Activated naive CD4-positive, alpha-beta T cell treated with anti-CD3 and anti-CD28 coated beads, Interleukin-2, amount 50 U/mL, for 24 hours (primary cell): ENCODE results near the gene IL37.
"Not testable (repeated sequence)": the region's sequence is repeated elsewhere in the genome, so short reads cannot be mapped to it uniquely, and the experiment has no call there.

ENCODE experiments used
- H3K27ac Mint-ChIP-seq: one replicate; pipeline ENCODE4 v1.8.0; 2021; ENCODE audit warnings: mild to moderate bottlenecking, mixed read lengths
- H3K27me3 Mint-ChIP-seq: one replicate; pipeline ENCODE4 v1.8.0; 2021; ENCODE audit warnings: mixed read lengths
- H3K36me3 Mint-ChIP-seq: one replicate; pipeline ENCODE4 v1.8.0; 2021; ENCODE audit warnings: mixed read lengths
- H3K4me1 Mint-ChIP-seq: one replicate; pipeline ENCODE4 v1.8.0; 2021; ENCODE audit warnings: mixed read lengths
- H3K4me3 Mint-ChIP-seq: one replicate; pipeline ENCODE4 v1.8.0; 2021; ENCODE audit warnings: mild to moderate bottlenecking, mixed read lengths
- H3K9me3 Mint-ChIP-seq: one replicate; pipeline ENCODE4 v1.8.0; 2021; ENCODE audit warnings: mixed read lengths

IL37 gene

DNA sequence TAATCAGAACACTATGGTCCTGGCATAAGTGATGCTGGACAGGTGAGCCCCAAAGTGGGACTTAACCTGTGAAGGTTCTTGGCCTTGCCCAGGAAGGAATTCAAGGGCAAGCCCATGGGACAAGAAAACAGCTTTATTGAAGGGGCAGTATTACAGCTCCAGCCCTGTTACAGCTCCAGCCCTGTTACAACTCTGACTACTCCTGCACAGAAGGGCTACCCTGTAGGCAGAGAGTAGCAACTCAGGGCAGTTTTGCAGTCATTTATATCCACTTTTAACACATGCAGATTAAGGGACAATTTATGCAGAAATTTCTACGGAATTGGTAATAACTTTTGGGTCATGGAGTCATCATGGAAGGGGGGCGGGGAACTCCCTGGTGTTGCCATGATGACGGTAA, 15.7 kb downstream of the IL37 start:
- H3K9me3 Mint-ChIP-seq = no peaks in the 10 kb centered on the region
- no peaks in the 10 kb centered on the region for H3K27me3 Mint-ChIP-seq
- no peaks in the 10 kb centered on the region for H3K36me3 Mint-ChIP-seq
- H3K4me3 Mint-ChIP-seq = no peak overlapping the region
- H3K4me1 Mint-ChIP-seq = no peaks in the 10 kb centered on the region
- H3K27ac Mint-ChIP-seq = no peak overlapping the region

DNA sequence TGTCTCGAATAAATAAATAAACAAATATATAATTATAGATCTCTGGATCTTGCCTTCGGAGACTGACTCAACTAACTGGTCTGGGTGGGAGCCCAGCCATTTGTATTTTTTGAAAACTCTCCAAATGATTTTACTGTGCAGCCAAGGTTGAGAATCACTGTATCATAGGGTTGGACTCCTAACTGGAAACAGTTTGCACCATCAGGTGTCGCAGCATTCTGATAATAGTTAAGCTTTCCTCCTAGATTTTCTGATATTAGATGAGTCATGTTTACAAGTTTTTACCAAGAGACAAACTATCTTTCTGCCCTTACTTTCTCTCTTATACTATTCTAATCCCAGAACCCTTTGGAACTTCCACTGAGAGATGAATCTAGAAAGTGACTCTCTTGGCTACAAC, 16.8 kb downstream of the IL37 start:
- Mint-ChIP-seq H3K4me3 (no peak overlapping the region), H3K9me3 (no peaks in the 10 kb centered on the region), H3K27me3 (no peaks in the 10 kb centered on the region), H3K4me1 (no peaks in the 10 kb centered on the region), H3K27ac (peak overlapping the region; percentile 49), H3K36me3 (no peaks in the 10 kb centered on the region)

DNA sequence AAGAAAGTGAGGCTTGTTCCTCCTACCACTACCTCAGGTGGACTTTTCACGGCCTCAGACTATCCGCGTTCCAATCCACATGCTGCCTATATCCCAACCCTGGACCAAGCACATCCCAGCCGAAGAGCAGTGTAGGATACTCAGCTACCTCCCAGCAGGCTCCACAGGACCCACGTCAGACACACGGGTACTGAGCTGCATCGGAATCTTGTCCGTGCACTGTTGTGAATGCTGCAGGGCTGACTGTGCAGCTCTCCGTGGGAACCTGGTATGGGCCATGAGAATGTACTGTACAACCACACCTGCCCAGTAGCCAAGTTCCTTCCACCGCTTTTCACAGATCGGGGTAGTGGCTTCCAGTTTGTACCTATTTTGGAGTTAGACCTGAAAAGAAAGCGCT, 22.3 kb downstream of the IL37 start:
- Mint-ChIP-seq H3K9me3 (no peaks in the 10 kb centered on the region), H3K36me3 (no peaks in the 10 kb centered on the region), H3K27ac (no peak overlapping the region), H3K4me1 (no peaks in the 10 kb centered on the region), H3K27me3 (no peaks in the 10 kb centered on the region), H3K4me3 (no peak overlapping the region)

- not testable (repeated sequence) for H3K4me3 Mint-ChIP-seq, H3K27me3 Mint-ChIP-seq, H3K36me3 Mint-ChIP-seq, H3K4me1 Mint-ChIP-seq, H3K27ac Mint-ChIP-seq, H3K9me3 Mint-ChIP-seq
Measured at GRCh38 chr2:112934117-112934516, 23.2 kb downstream of the IL37 start.

DNA sequence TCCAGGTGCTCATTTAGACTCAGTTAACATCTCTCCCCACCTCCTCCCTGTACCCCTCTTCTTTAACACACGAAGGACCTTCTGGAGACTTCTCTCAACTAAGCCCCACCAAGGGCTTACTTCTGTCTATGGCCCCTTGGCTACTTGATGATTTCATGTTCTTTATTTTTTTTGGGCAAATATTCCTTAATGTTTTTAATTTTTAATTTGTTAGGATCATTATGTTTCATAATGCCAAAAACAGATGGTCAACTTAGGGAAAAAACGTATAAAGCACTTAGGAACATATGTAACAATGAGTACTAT, 25.9 kb downstream of the IL37 start:
- Mint-ChIP-seq H3K27ac (no peak overlapping the region), H3K36me3 (no peaks in the 10 kb centered on the region), H3K9me3 (no peaks in the 10 kb centered on the region), H3K4me3 (no peak overlapping the region), H3K27me3 (no peaks in the 10 kb centered on the region), H3K4me1 (no peaks in the 10 kb centered on the region)

DNA sequence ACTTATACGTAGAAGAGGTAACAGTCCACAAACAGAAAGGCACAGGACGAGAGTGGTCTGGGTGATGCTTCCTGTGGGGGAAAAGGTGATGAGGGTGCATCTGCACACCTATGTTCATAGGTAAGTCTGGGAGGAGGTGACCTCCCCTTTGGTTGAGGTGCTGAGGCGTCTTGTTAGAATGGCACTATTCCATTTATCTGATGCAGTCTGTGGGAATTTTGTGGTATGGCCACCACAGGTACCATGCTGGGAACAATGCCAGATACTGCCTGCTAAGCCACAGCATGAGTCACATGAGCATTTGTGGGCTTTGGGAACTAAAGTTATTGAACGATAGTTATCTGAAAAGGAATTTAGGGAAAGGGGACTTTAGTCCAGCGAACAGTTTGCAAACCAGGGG, 27.9 kb downstream of the IL37 start:
- no peak overlapping the region for H3K27ac Mint-ChIP-seq
- no peaks in the 10 kb centered on the region for H3K9me3 Mint-ChIP-seq

GRCh38 chr2:112939425-112939824, 28.5 kb downstream of the IL37 start:
- no peaks in the 10 kb centered on the region for H3K4me1 Mint-ChIP-seq
- H3K4me3 Mint-ChIP-seq = no peak overlapping the region
- no peaks in the 10 kb centered on the region for H3K36me3 Mint-ChIP-seq
- no peak overlapping the region for H3K27ac Mint-ChIP-seq
- H3K9me3 Mint-ChIP-seq = no peaks in the 10 kb centered on the region
- no peaks in the 10 kb centered on the region for H3K27me3 Mint-ChIP-seq

More for the DNA sequence above, 27.9 kb downstream of the IL37 start:
- no peaks in the 10 kb centered on the region for H3K27me3 Mint-ChIP-seq
- H3K36me3 Mint-ChIP-seq = no peaks in the 10 kb centered on the region
- no peak overlapping the region for H3K4me3 Mint-ChIP-seq
- H3K4me1 Mint-ChIP-seq = no peaks in the 10 kb centered on the region

GRCh38 chr2:112940859-112941625, 30.1 kb downstream of the IL37 start:
- Mint-ChIP-seq H3K27ac (no peak overlapping the region), H3K36me3 (no peaks in the 10 kb centered on the region), H3K9me3 (no peaks in the 10 kb centered on the region), H3K27me3 (no peaks in the 10 kb centered on the region), H3K4me1 (no peaks in the 10 kb centered on the region), H3K4me3 (no peak overlapping the region)

DNA sequence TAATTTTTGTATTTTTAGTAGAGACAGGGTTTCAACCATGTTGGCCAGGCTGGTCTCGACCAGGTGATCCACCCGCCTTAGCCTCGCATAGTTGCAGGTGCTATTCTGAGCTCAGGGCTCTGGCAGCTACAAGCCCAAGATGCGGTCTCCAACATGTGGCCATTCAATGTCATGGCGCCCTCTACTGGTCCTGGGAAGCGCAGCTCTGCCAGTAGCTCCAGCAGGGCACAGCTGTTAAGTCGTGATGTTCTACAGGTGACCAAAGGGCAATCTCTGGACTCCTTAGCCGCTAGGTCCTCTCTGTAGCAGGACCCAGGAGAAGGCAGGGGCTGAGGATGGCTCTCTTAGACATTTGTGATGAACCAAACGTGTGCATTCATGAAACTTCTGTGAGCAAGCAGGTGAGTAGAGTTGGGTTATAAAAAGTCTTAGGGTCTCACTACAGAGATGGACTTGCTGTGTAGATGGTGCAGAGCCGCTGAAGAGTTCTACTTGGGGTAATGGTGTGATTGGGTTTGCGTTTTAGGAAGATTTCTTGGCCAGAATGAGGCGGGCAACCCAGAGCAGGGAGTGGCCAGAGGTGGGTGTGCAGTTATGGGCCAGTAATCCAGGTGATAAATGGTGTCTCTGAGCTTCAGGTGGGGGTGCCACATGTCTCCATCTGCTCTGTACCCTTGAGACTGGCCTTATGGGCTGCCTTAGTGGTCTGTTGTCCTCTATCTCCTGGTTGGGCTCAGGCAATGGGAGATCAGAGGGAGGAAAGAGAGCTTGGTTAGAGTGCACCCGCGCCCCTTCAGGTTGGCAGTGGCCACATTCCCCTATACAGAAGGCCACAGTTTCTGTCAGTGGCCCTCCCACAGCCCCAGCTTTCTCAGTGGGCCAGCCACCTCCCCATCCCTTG, 31.0 kb downstream of the IL37 start:
- no peak overlapping the region for H3K27ac Mint-ChIP-seq
- H3K36me3 Mint-ChIP-seq = no peaks in the 10 kb centered on the region
- H3K4me1 Mint-ChIP-seq = no peaks in the 10 kb centered on the region

DNA sequence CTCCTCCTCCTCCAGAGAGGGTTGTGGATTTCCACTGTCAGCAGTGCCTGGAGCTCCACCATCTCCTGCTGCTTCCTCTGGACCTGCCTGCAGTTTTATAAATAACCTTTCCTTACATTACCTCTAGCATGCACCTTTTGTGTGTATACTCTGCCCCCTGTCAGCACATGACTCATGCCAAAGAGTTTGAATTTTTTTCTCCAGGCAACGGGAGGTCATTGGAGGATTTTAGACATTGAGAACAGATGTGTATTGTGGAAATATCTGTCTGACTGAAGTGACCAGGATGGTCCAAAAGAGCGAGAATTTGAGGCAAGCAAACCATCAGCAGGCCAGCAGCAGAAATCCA, 31.7 kb downstream of the IL37 start:
- no peaks in the 10 kb centered on the region for H3K4me1 Mint-ChIP-seq

More for the DNA sequence above, 31.0 kb downstream of the IL37 start:
- Mint-ChIP-seq H3K9me3 (no peaks in the 10 kb centered on the region), H3K27me3 (no peaks in the 10 kb centered on the region), H3K4me3 (no peak overlapping the region)

DNA sequence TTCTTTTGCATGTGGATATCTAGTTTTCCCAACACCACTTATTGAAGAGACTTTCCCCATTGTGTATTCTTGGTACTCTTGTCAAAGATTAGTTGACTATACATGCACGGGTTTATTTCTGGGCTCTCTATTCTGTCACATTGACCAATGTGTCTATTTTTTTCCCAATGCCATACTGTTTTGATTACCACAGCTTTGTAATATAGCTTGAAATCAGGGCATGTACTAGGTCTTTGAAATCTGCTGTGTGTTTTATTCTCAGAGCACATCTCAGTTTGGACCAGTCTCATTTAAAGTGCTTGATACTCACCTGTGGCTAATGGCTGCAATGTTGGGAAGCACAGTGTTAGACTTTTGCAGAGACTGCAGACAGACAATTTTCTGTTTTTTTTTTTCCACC, 34.0 kb downstream of the IL37 start:
- Mint-ChIP-seq H3K9me3 (no peaks in the 10 kb centered on the region), H3K4me1 (no peaks in the 10 kb centered on the region), H3K36me3 (no peaks in the 10 kb centered on the region), H3K27ac (no peak overlapping the region), H3K4me3 (no peak overlapping the region), H3K27me3 (no peaks in the 10 kb centered on the region)

More for the DNA sequence above, 31.7 kb downstream of the IL37 start:
- Mint-ChIP-seq H3K4me3 (no peak overlapping the region), H3K27me3 (no peaks in the 10 kb centered on the region), H3K27ac (no peak overlapping the region), H3K36me3 (no peaks in the 10 kb centered on the region), H3K9me3 (no peaks in the 10 kb centered on the region)

- Mint-ChIP-seq H3K27ac (no peak overlapping the region), H3K9me3 (no peaks in the 10 kb centered on the region), H3K36me3 (no peaks in the 10 kb centered on the region), H3K4me1 (no peaks in the 10 kb centered on the region), H3K4me3 (no peak overlapping the region), H3K27me3 (no peaks in the 10 kb centered on the region)
Measured at GRCh38 chr2:112946086-112946485, 35.1 kb downstream of the IL37 start.

DNA sequence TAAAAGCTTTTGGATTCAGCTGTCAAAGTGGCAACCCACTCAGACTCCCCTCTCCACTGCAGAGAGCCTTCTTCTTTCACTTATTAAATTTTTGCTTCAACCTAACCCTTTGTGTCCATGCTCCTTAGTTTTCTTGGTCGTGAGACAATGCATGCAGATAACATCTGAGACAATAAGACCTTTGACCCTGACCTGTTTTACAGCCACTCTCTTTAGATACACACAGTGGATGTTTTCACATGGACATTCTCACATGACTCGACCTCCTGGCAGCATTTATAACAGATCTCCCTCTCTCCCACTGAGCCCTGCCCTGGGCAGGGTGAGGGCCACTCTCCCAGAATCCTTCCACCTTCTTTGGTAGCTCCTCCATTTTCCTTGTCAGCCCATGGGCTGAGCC, 36.4 kb downstream of the IL37 start:
- Mint-ChIP-seq H3K27me3 (no peaks in the 10 kb centered on the region), H3K27ac (no peak overlapping the region), H3K4me1 (no peaks in the 10 kb centered on the region), H3K4me3 (no peak overlapping the region), H3K9me3 (no peaks in the 10 kb centered on the region), H3K36me3 (no peaks in the 10 kb centered on the region)

GRCh38 chr2:112949456-112949855, 38.5 kb downstream of the IL37 start:
- Mint-ChIP-seq H3K36me3 (no peaks in the 10 kb centered on the region), H3K27ac (no peak overlapping the region), H3K4me3 (no peak overlapping the region), H3K9me3 (no peaks in the 10 kb centered on the region), H3K4me1 (no peaks in the 10 kb centered on the region), H3K27me3 (no peaks in the 10 kb centered on the region)

DNA sequence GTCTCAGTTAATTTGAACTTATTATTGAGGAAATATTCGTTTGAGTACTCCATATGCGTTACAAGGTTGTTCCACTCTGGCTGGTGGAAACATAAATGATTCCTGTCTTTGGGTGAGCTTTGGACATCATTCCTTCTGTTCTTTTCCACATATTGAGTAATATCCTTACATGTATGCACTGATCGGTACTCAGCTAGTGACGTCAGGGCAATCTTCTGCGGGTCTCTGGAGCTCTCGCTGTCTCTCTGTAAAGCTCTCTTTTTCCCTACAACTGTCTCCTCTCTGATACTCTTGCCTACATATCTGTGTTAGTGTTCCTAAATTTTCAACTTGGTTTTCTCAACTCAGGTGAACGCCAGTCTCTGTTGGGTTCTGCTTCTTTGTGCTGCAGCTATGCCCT, 43.4 kb downstream of the IL37 start:
- no peak overlapping the region for H3K4me3 Mint-ChIP-seq
- H3K9me3 Mint-ChIP-seq = no peaks in the 10 kb centered on the region
- H3K36me3 Mint-ChIP-seq = no peaks in the 10 kb centered on the region
- H3K27me3 Mint-ChIP-seq = no peaks in the 10 kb centered on the region
- no peak overlapping the region for H3K27ac Mint-ChIP-seq
- H3K4me1 Mint-ChIP-seq = no peaks in the 10 kb centered on the region

DNA sequence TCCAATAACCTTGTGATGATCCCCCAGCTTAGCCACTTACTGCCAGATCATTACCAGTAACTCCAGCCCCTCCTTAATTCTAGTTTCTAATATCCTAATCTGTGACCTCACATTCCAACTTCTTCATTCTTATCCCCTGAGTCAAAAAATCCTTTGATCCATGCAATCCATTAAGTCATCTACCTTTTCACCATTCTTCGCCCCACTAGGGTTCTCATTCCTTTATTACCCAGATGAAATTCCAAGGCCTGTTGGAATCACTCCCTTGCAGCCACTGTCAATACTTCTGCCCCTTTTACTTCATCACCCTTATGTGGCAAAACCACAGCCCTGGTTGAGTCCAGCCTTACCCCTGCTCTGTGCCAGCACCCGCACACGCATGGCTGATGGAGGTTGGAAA, 46.5 kb downstream of the IL37 start:
- Mint-ChIP-seq H3K36me3 (no peaks in the 10 kb centered on the region), H3K27ac (no peak overlapping the region), H3K4me3 (no peak overlapping the region)

More for the DNA sequence above, 46.5 kb downstream of the IL37 start:
- Mint-ChIP-seq H3K9me3 (no peaks in the 10 kb centered on the region), H3K4me1 (no peaks in the 10 kb centered on the region), H3K27me3 (no peaks in the 10 kb centered on the region)
